Activated T-cell treated with anti-CD3 and anti-CD28 coated beads, Interleukin-2, amount 50 U/mL, for 4 hours (primary cell): Measurements from ENCODE around the gene TTLL5. TPM values are rescaled to one million over a fixed set of nuclear protein-coding genes. Genes with fewer than 3 reads are reported as not detected.

ENCODE experiments used
- ATAC-seq, 2 donors: fragments of 200-7000 bp; cut with Tn5 transposase; one replicate each; pipeline ENCODE4 v1.10.0; 2021
- DNase-seq: peaks from one replicate; pipeline ENCODE4 v3.0.0-alpha.2; 2020
- H3K27me3 Mint-ChIP-seq: one replicate; pipeline ENCODE4 v1.8.0; 2021; ENCODE audit warnings: low read depth, mixed read lengths
- H3K36me3 Mint-ChIP-seq: one replicate; pipeline ENCODE4 v1.8.0; 2022; ENCODE audit warnings: mixed read lengths; ENCODE audit not compliant: insufficient read depth
- H3K4me1 Mint-ChIP-seq: one replicate; pipeline ENCODE4 v1.8.0; 2021; ENCODE audit warnings: low read depth, mixed read lengths
- H3K4me3 Mint-ChIP-seq: one replicate; pipeline ENCODE4 v1.8.0; 2021; ENCODE audit warnings: mild to moderate bottlenecking, moderate library complexity, mixed read lengths
- H3K9me3 Mint-ChIP-seq: one replicate; pipeline ENCODE4 v1.8.0; 2021; ENCODE audit warnings: mixed read lengths
- total RNA-seq, 3 donors: library from RNA; stranded (reverse); gene quantifications; one replicate each; pipeline ENCODE4 v1.2.1, GENCODE V29; 2021

The TTLL5 gene
- total RNA-seq, 3 donors from 2014 or later: 21.1 to 25.0 (median 21.1) TPM

GRCh38 chr14:75984674-75985073, 323.6 kb downstream of the TTLL5 start:
- ATAC-seq (no peak), DNase-seq (no peak)
- Mint-ChIP-seq H3K27me3 (no peaks in the 10 kb centered on the region), H3K4me3 (peak overlapping the region; percentile 88), H3K9me3 (no peaks in the 10 kb centered on the region), H3K36me3 (peaks cover 3% of the 10 kb centered on the region), H3K4me1 (peaks cover 29% of the 10 kb centered on the region)

GRCh38 chr14:75985618-75986438, 324.8 kb downstream of the TTLL5 start, which contains the start of gene IFT43:
TSS of gene IFT43 (plus strand) at chr14:75985763. CDS start at chr14:75985787, 24 bp downstream.
- peak within 1 kb of the TSS; percentile 88 for H3K4me3 Mint-ChIP-seq
- ATAC-seq (peak; percentile 75 to 76), DNase-seq (peak; percentile 89)
- H3K4me1 Mint-ChIP-seq: peaks cover 23% of the 10 kb centered on the region
- no peaks in the 10 kb centered on the region for H3K27me3 Mint-ChIP-seq
- H3K36me3 Mint-ChIP-seq: peaks cover 3% of the 10 kb centered on the region
- H3K9me3 Mint-ChIP-seq: no peaks in the 10 kb centered on the region

- H3K36me3 Mint-ChIP-seq: peaks cover 3% of the 10 kb centered on the region
- ATAC-seq (no peak), DNase-seq (no peak)
- H3K4me3 Mint-ChIP-seq: peak overlapping the region; percentile 88
- no peaks in the 10 kb centered on the region for H3K9me3 Mint-ChIP-seq
- peaks cover 17% of the 10 kb centered on the region for H3K4me1 Mint-ChIP-seq
- H3K27me3 Mint-ChIP-seq: no peaks in the 10 kb centered on the region
Measured at GRCh38 chr14:75986439-75986765, 325.4 kb downstream of the TTLL5 start.

- H3K36me3 Mint-ChIP-seq: peaks cover 7% of the 10 kb centered on the region
- no peak overlapping the region for H3K4me3 Mint-ChIP-seq
- ATAC-seq (no peak), DNase-seq (no peak)
- no peaks in the 10 kb centered on the region for H3K9me3 Mint-ChIP-seq
- peaks cover 13% of the 10 kb centered on the region for H3K4me1 Mint-ChIP-seq
- H3K27me3 Mint-ChIP-seq: no peaks in the 10 kb centered on the region
Measured at GRCh38 chr14:75987201-75987970, 326.3 kb downstream of the TTLL5 start.

- Mint-ChIP-seq H3K4me3 (no peak overlapping the region), H3K4me1 (peaks cover 13% of the 10 kb centered on the region), H3K27me3 (no peaks in the 10 kb centered on the region), H3K36me3 (peaks cover 14% of the 10 kb centered on the region), H3K9me3 (no peaks in the 10 kb centered on the region)
- DNase-seq: no peak
- no peak for ATAC-seq
Measured at GRCh38 chr14:75989134-75989533, 328.1 kb downstream of the TTLL5 start.

- H3K4me3 Mint-ChIP-seq: no peak overlapping the region
- H3K27me3 Mint-ChIP-seq: no peaks in the 10 kb centered on the region
- H3K9me3 Mint-ChIP-seq: no peaks in the 10 kb centered on the region
- ATAC-seq: no peak
- peaks cover 13% of the 10 kb centered on the region for H3K4me1 Mint-ChIP-seq
- peaks cover 19% of the 10 kb centered on the region for H3K36me3 Mint-ChIP-seq
- no peak for DNase-seq
Measured at GRCh38 chr14:75990297-75990696, 329.3 kb downstream of the TTLL5 start.

- no peak for ATAC-seq
- Mint-ChIP-seq H3K27me3 (no peaks in the 10 kb centered on the region), H3K4me3 (no peak overlapping the region), H3K9me3 (no peaks in the 10 kb centered on the region), H3K4me1 (peaks cover under 1% of the 10 kb centered on the region), H3K36me3 (peaks cover 31% of the 10 kb centered on the region)
- DNase-seq: no peak
Measured at GRCh38 chr14:75991753-75992152, 330.7 kb downstream of the TTLL5 start.

GRCh38 chr14:75993567-75994041, 332.6 kb downstream of the TTLL5 start:
- Mint-ChIP-seq H3K9me3 (no peaks in the 10 kb centered on the region), H3K4me3 (no peak overlapping the region), H3K36me3 (peaks cover 40% of the 10 kb centered on the region), H3K27me3 (no peaks in the 10 kb centered on the region), H3K4me1 (no peaks in the 10 kb centered on the region)
- no peak for ATAC-seq
- DNase-seq: no peak

GRCh38 chr14:75995372-75996041, 334.5 kb downstream of the TTLL5 start:
- no peak for ATAC-seq
- no peaks in the 10 kb centered on the region for H3K4me1 Mint-ChIP-seq
- peaks cover 39% of the 10 kb centered on the region for H3K36me3 Mint-ChIP-seq
- no peaks in the 10 kb centered on the region for H3K9me3 Mint-ChIP-seq
- H3K27me3 Mint-ChIP-seq: no peaks in the 10 kb centered on the region
- H3K4me3 Mint-ChIP-seq: no peak overlapping the region
- no peak for DNase-seq

GRCh38 chr14:75996488-75996887, 335.4 kb downstream of the TTLL5 start:
- Mint-ChIP-seq H3K27me3 (no peaks in the 10 kb centered on the region), H3K9me3 (no peaks in the 10 kb centered on the region), H3K4me3 (no peak overlapping the region), H3K36me3 (peaks cover 49% of the 10 kb centered on the region), H3K4me1 (no peaks in the 10 kb centered on the region)
- DNase-seq (no peak), ATAC-seq (no peak)

- ATAC-seq (no peak), DNase-seq (no peak)
- peaks cover 53% of the 10 kb centered on the region for H3K36me3 Mint-ChIP-seq
- H3K9me3 Mint-ChIP-seq: peaks cover 6% of the 10 kb centered on the region
- no peaks in the 10 kb centered on the region for H3K4me1 Mint-ChIP-seq
- H3K4me3 Mint-ChIP-seq: no peak overlapping the region
- no peaks in the 10 kb centered on the region for H3K27me3 Mint-ChIP-seq
Measured at GRCh38 chr14:75999511-76000190, 338.6 kb downstream of the TTLL5 start.

- H3K27me3 Mint-ChIP-seq: no peaks in the 10 kb centered on the region
- peaks cover 13% of the 10 kb centered on the region for H3K9me3 Mint-ChIP-seq
- H3K36me3 Mint-ChIP-seq: peaks cover 59% of the 10 kb centered on the region
- no peaks in the 10 kb centered on the region for H3K4me1 Mint-ChIP-seq
- DNase-seq (no peak), ATAC-seq (no peak)
- H3K4me3 Mint-ChIP-seq: no peak overlapping the region
Measured at GRCh38 chr14:76002383-76002782, 341.3 kb downstream of the TTLL5 start.
